LNCaP clone FGC (cell line): Measurements from ENCODE around the gene POLR3K.
"Not testable (repeated sequence)": the region's sequence is repeated elsewhere in the genome, so short reads cannot be mapped to it uniquely, and the experiment has no call there.

Source experiments
- DNase-seq: peaks from one replicate; pipeline ENCODE4 v3.0.0-alpha.2; 2011; ENCODE audit warnings: low read depth
- H3K4me3 ChIP-seq: 2 replicates; pipeline ENCODE4 v1.5.1; 2011; ENCODE audit warnings: mild to moderate bottlenecking, low read depth, low read length, control low read depth
- TF ChIP-seq, protein P1 (sequence below): IDR thresholded peaks from 2 replicates; pipeline ENCODE4 v1.5.1; 2012; ENCODE audit warnings: mild to moderate bottlenecking; ENCODE audit not compliant: control insufficient read depth, insufficient read depth; ENCODE audit errors: extremely low read depth

POLR3K gene

DNA sequence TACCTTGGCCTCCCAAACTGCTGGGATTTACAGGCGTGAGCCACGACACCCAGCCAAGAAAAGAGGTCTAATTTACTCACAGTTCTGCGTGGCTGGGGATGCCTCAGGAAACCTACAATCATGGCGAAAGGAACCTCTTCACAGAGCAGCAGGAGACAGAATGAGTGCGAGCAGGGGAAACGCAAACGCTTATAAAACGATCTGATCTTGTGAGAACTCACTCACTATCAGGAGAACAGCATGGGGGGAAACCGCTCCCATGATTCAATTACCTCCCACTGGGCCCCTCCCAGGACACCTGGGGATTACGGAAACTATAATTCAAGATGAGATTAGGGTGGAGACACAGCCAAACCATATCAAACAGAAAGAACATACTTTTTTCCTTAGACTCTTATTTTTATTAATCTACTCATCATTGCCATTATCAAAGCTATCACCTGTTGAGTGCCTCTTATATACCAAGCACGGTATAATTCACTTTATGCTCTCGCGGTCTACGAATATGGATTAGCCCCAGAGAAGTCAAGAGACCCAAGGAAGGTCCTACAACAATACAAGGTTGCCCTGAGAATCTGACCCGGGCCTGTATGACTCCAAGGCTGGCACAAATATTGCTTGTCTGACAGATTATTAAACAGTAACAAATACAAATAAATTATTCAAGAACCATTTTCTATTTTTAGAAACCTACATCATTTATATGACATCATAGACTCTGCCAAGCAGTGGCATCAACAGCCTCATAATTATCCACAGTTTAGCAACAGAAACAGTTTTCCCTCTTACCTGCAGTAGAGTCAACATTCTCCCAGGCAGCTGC, 2.4 kb downstream of the POLR3K start:
- TF ChIP-seq, protein P1, sequence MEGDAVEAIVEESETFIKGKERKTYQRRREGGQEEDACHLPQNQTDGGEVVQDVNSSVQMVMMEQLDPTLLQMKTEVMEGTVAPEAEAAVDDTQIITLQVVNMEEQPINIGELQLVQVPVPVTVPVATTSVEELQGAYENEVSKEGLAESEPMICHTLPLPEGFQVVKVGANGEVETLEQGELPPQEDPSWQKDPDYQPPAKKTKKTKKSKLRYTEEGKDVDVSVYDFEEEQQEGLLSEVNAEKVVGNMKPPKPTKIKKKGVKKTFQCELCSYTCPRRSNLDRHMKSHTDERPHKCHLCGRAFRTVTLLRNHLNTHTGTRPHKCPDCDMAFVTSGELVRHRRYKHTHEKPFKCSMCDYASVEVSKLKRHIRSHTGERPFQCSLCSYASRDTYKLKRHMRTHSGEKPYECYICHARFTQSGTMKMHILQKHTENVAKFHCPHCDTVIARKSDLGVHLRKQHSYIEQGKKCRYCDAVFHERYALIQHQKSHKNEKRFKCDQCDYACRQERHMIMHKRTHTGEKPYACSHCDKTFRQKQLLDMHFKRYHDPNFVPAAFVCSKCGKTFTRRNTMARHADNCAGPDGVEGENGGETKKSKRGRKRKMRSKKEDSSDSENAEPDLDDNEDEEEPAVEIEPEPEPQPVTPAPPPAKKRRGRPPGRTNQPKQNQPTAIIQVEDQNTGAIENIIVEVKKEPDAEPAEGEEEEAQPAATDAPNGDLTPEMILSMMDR: no peak
- DNase-seq: no peak
- H3K4me3 ChIP-seq: no peak overlapping the region

DNA sequence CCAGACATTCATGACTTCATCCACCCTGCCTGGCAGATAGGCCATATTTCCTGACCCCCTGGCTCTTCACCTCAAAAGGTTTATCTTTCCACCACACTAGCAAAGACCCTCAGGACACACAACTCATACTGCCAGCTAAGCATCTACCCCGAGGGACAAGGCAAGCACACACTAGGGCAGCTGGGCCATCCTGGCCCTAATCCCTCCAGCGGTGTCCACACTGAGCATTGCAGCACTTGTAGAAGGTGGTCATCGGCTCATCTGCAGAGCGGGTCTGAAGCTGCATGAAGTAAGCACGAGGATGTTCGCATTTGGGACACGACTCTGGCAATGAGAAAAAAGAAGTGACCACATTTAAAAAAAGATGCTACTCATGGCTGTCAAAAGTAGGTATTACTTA, 6.2 kb downstream of the POLR3K start:
- no peak for DNase-seq
- TF ChIP-seq, protein P1: no peak
- H3K4me3 ChIP-seq: no peak overlapping the region

DNA sequence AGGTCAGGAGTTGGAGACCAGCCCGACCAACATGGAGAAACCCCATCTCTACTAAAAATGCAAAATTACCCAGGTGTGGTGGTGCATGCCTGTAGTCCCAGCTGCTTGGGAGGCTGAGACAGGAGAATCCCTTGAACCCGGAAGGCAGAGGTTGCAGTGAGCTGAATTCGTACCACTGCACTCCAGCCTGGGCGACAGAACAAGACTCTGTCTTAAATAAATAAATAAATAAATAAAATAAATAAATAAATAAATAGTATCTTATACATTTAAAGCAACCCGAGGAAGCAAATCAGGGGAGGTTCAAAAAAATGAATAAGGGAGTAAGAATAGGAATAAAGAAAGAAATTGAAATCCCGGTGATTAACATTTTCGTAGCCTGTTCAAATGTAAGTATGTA, 6.9 kb downstream of the POLR3K start:
- H3K4me3 ChIP-seq, DNase-seq: not testable (repeated sequence)

DNA sequence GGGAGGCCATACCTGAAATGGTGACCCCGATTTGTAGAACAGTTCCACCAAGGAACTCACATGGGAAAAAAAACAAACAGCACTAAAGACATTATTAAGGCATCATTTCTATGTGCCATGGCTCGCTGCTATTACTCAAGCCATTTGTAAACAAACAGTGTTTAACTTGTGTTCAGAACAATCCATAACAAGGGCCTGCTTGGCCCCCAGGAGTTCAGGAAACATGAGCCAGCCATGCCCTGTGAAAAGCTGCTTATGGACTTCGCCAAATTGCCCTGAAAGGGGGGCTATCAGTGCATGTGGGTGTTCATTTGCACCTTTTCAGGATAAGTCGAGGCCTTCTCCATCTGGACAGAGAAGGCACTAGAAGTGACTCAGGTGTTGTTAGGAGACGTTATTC, 8.0 kb downstream of the POLR3K start:
- H3K4me3 ChIP-seq: peak overlapping the region; percentile 6
- TF ChIP-seq, protein P1: no peak
- no peak for DNase-seq

- TF ChIP-seq, protein P1: no peak
- peak overlapping the region; percentile 6 for H3K4me3 ChIP-seq
- DNase-seq: no peak
Measured at GRCh38 chr16:44655-45054, 8.8 kb downstream of the POLR3K start.

DNA sequence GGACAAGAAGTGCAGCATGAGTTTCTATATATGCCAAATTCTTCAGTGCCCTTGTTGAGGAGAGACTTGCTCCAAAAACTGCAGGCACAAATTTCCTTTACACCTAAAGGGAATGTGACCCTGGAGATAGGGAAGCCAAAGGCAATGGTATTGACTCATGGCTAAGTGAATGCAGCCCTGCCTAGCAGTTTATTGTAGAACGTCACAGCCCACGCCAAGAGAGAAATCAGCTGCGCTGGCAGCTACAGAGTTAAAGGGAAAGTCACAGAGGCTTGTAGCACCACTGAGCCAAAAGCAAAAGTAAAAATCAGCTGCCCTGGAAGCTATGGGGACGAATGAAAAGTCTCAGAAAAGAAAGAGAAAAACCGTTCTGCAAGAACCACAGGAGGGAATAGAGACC, 10.1 kb downstream of the POLR3K start:
- no peak for DNase-seq
- TF ChIP-seq, protein P1: no peak
- no peak overlapping the region for H3K4me3 ChIP-seq

GRCh38 chr16:42691-43090, 10.7 kb downstream of the POLR3K start:
- no peak for DNase-seq
- TF ChIP-seq, protein P1: no peak
- no peak overlapping the region for H3K4me3 ChIP-seq

DNA sequence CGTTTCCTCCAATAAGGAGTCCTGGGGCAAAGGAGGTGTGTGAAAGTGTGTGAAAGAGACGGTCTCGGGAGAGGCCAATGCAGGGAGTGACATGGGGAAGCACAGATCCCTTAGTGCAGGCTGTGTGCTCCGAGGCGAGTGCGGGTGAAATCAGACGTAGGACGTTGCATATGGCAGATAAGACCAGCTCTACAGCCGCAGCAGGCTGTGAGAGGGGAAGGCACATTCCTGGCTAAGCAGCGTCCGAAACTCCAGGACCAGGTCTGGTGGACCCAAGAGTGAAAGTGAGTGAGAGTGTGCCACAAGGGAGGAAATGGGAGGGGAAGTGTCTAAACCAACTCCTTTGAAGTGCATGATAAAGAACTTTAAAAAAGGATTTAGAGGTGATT, 11.3 kb downstream of the POLR3K start:
- no peak overlapping the region for H3K4me3 ChIP-seq
- TF ChIP-seq, protein P1: no peak
- no peak for DNase-seq
